ENCODE results near the gene ZNF827.

Gene ZNF827

DNA sequence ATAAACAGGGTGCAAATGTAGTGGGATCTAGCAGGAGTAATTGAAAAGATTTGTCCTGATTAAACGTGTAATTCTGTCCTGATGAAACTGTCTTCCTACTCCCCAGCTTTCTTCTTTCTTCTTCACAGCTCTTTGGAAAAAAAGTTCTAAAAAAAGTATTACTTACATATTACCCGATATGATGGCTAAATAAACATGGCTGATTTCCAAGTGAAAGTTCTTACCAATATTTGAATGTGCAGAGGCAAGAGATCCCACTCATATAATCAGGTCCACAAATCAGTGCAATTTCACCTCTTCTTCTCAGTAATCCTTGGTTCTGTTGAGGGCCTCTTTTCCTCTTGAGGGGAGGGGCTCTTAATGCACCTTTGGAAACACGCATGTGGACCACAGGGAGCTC, 78.7 kb downstream of the ZNF827 start:
- POLR2A ChIA-PET = no interaction called here
- CTCF ChIA-PET = interaction anchor here (1.0 to 1.3 kb wide), 3 partner anchors 9 to 20 kb away, joined by 3 read pairs; no protein-coding TSS in a partner anchor
- DNase-seq (ENCODE audit: extremely low spot score) = no peak
- TF ChIP-seq, protein P1, sequence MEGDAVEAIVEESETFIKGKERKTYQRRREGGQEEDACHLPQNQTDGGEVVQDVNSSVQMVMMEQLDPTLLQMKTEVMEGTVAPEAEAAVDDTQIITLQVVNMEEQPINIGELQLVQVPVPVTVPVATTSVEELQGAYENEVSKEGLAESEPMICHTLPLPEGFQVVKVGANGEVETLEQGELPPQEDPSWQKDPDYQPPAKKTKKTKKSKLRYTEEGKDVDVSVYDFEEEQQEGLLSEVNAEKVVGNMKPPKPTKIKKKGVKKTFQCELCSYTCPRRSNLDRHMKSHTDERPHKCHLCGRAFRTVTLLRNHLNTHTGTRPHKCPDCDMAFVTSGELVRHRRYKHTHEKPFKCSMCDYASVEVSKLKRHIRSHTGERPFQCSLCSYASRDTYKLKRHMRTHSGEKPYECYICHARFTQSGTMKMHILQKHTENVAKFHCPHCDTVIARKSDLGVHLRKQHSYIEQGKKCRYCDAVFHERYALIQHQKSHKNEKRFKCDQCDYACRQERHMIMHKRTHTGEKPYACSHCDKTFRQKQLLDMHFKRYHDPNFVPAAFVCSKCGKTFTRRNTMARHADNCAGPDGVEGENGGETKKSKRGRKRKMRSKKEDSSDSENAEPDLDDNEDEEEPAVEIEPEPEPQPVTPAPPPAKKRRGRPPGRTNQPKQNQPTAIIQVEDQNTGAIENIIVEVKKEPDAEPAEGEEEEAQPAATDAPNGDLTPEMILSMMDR (IDR thresholded peaks at IDR 0.05; ENCODE audit: control extremely low read depth, extremely low read depth, low read depth, missing control alignments) = no peak

DNA sequence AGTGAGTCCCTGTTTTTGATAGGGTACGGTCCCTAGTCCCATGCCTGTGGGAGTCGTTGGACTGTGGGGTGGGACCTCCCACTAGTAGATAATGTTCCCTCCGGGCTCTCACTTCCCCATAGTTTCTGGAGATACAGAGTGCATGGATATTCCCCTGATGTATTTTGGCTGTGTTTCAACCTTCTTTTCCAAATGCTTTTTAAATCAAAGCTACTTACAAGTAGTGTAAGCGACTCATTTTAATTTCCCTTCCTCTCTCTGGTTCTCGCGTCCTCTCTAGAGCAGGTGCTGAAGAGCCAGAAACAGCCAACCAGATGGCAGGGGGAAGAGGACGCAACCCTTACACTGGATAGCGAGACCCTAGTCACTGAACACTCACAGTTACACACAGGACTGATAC, 79.2 kb downstream of the ZNF827 start:
- TF ChIP-seq, protein P1 (IDR thresholded peaks at IDR 0.05; ENCODE audit: control extremely low read depth, extremely low read depth, low read depth, missing control alignments) = no peak
- POLR2A ChIA-PET = no interaction called here
- CTCF ChIA-PET = interaction anchor here (1.0 to 1.3 kb wide), 3 partner anchors 9 to 20 kb away, joined by 3 read pairs; no protein-coding TSS in a partner anchor
- no peak for DNase-seq (ENCODE audit: extremely low spot score)

DNA sequence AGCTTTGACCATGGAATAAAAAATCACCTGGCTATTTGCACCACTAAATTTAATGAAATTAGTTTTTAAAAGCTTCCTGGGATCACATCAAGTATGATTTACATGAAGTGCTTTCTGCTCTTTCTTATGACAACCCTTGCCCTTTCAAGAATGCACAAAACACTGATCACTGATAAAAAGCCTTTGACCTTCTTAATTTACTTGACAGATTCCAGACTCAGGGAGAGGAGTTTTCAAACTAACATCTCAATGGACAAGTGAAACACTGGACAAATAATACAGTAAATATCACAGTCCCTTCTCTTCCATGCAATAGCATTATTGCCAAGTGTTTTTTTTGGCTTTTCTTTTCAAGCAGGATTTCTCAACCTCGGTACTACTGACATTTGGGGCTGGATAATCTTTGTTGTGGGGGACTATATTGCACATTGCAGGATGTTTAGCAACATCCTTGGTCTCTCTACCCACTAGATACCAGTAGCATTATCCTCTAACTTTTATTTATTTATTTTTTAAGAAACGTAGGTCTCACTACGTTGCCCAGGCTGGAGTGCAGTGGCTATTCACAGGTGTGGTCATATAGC, 86.3 kb downstream of the ZNF827 start:
- TF ChIP-seq, protein P1 (IDR thresholded peaks at IDR 0.05; ENCODE audit: control extremely low read depth, extremely low read depth, low read depth, missing control alignments) = no peak
- no peak for DNase-seq (ENCODE audit: extremely low spot score)
- POLR2A ChIA-PET = no interaction called here
- CTCF ChIA-PET = interaction anchor here (0.8 to 3.8 kb wide), 6 partner anchors 8 to 47 kb away, joined by 3 to 12 read pairs (median 5); no protein-coding TSS in a partner anchor

DNA sequence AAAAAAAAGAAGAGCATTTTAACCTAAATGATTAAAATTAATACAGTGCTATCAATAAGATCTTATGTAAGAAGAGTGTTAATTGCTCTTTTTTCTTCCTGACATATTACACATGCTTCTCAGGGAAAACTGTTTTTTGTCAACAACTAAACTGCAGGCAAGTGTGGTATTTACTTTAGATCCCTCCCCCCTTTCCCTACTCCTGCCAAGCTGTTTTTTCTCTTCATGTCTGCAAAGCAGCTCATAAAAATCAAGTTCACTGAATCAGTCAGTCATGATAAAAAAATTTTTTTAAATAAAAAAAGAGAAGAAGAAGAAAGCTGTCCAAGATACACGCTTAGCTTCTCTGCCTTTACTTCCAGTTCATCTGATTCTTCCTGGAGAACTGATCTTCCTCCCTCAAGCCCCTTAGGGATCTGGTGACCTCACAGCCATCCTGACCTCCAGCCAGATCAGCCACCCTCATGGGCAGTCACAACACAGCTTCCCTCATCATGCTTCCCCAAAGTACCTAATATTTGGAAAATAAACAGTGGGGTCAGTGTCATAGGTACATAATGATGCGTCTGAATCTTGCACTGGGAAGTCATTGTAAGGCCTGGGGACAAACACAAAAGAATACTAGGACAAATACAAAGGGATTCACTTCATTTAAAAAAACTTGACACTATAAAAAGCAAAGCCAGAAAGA, 87.0 kb downstream of the ZNF827 start:
- CTCF ChIA-PET = interaction anchor here (0.8 to 3.3 kb wide), 5 partner anchors 11 to 46 kb away, joined by 3 to 12 read pairs (median 4); no protein-coding TSS in a partner anchor
- DNase-seq (ENCODE audit: extremely low spot score) = no peak
- TF ChIP-seq, protein P1 (IDR thresholded peaks at IDR 0.05; ENCODE audit: control extremely low read depth, extremely low read depth, low read depth, missing control alignments) = no peak
- POLR2A ChIA-PET = no interaction called here

DNA sequence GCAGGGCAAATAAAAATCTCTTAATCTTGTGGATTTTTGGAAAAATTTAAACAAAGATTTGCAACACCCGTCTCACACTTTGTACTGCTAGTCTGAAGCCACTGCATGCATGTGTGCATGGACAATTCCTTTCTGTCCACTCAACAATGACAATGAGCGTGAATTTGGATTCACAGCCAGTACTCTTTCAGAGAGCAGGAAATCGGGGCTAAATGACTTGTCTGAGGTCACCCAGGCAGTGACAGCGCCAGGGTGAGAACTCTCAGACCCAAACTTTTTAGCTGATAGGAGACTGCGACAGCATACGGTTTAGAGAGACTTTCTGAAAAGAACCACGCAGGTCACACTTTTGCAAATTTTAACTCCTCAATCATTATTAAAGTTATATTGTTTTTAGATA, 90.9 kb downstream of the ZNF827 start:
- POLR2A ChIA-PET = no interaction called here
- no peak for DNase-seq (ENCODE audit: extremely low spot score)
- CTCF ChIA-PET = interaction anchor here (0.7 to 1.6 kb wide), 4 partner anchors 8 to 42 kb away, joined by 3 to 7 read pairs (median 4); no protein-coding TSS in a partner anchor
- TF ChIP-seq, protein P1 (IDR thresholded peaks at IDR 0.05; ENCODE audit: control extremely low read depth, extremely low read depth, low read depth, missing control alignments) = no peak

DNA sequence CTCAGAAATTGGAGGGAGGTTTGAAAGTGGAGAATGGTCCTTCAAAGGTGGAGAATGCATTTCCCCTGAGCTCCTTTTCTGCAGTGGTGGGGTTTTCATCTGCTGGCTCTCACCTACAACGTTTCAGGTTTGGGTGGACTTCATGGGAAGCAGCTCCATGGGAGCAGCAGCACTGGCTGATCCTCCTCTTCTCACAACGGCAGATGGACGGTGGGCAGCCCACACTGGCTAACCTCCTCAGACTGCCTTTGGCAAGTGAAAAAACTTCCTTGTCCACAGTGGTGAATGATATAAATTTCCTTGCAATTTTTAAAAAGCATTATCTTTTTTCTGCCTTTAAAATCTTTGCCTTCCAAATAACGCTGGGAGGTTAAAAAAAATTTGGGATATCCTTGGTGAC, 93.5 kb downstream of the ZNF827 start:
- TF ChIP-seq, protein P1 (IDR thresholded peaks at IDR 0.05; ENCODE audit: control extremely low read depth, extremely low read depth, low read depth, missing control alignments) = no peak
- DNase-seq (ENCODE audit: extremely low spot score) = no peak
- POLR2A ChIA-PET = no interaction called here
- CTCF ChIA-PET = interaction anchor here (1.2 to 3.0 kb wide), 3 partner anchors 9 to 86 kb away, joined by 3 to 12 read pairs (median 6); no protein-coding TSS in a partner anchor

Measured in GM10248 (cell line).